GM10248 (cell line): ENCODE data around the gene INTS13.
"Not testable (repeated sequence)": the region's sequence is repeated elsewhere in the genome, so short reads cannot be mapped to it uniquely, and the experiment has no call there.

ENCODE experiments used
- CTCF ChIA-PET: fragments of 300-600 bp; sonication (Branson Sonifier 250); formaldehyde crosslinking; extraction: SDS; loops from one replicate; lab custom pipeline; 2021; ENCODE audit warnings: antibody characterized with exemption; lab: Yijun Ruan, JAX
- POLR2A ChIA-PET: fragments of 350-650 bp; sonication (Branson Sonifier 250); formaldehyde crosslinking; extraction: SDS; loops from one replicate; lab custom pipeline; 2020; ENCODE audit warnings: antibody characterized with exemption; lab: Yijun Ruan, JAX
- DNase-seq: peaks from one replicate; pipeline ENCODE4 v3.0.0; 2012; ENCODE audit errors: extremely low spot score
- CTCF ChIP-seq: IDR thresholded peaks from 2 replicates; pipeline ENCODE4 v1.5.1; 2012; ENCODE audit warnings: mild to moderate bottlenecking, low read depth; ENCODE audit errors: extremely low read depth, missing control alignments, control extremely low read depth

INTS13 gene

DNA sequence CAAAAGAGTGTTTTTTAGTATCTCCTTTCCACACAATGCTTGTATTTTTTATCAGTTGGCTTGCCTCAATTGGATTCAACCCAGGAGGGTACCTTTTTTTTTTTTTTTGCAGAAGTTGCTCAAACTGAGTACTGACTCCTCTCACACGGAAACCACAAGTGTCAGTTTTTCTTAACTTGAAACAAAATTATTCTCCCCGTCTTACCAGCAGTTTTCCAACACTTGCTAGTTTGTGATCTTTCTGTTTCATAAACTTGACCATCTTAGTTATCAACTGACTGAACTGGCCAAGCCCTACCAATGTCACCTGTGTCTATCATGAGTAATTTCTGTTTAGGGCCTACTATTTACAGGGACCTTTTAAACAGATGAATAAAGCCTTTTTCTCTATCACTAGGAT, 70.7 kb downstream of the INTS13 start:
- no peak for TF ChIP-seq CTCF
- CTCF ChIA-PET = interaction anchor here (1.1 to 5.4 kb wide), 6 partner anchors 9 to 34 kb away, joined by 4 to 28 read pairs (median 8); partner anchors contain the start of gene ITPR2
- peak; percentile 54 for DNase-seq
- POLR2A ChIA-PET = no interaction called here

GRCh38 chr12:26863515-26863914, 74.3 kb downstream of the INTS13 start:
- POLR2A ChIA-PET = no interaction called here
- no peak for TF ChIP-seq CTCF
- no peak for DNase-seq
- CTCF ChIA-PET = interaction anchor here (1.4 to 5.4 kb wide), 9 partner anchors 9 to 21 kb away, joined by 5 to 28 read pairs (median 8); no protein-coding TSS in a partner anchor

GRCh38 chr12:26862787-26863186, 75.0 kb downstream of the INTS13 start:
- DNase-seq, POLR2A ChIA-PET: not testable (repeated sequence)
- CTCF ChIA-PET = interaction anchor here (0.9 to 5.4 kb wide), 9 partner anchors 8 to 22 kb away, joined by 3 to 28 read pairs (median 8); no protein-coding TSS in a partner anchor

DNA sequence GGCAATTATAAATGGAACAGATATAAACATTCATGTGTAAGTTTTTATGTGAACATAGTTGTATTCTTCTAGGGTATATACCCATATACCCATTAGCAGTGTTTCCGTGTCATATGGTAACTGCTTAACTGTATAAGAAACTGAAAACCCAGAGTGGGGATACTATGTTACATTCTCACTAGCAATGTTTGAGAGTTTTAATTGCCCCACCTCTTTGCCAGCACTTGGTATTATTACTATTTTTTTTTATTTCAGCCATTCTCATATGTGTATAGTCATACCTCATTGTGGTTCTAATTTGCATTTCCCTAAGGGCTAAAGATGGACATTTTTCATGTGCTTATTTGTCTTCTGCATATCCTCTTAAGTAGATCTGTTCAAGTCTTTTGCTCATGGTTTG, 76.1 kb downstream of the INTS13 start:
- no peak for DNase-seq

GRCh38 chr12:26857465-26858176, 80.2 kb downstream of the INTS13 start:
- POLR2A ChIA-PET = no interaction called here
- DNase-seq = no peak
- CTCF ChIA-PET = interaction anchor here (0.6 to 7.4 kb wide), 5 partner anchors 13 to 31 kb away, joined by 3 to 81 read pairs (median 15); no protein-coding TSS in a partner anchor
- TF ChIP-seq CTCF = no peak

More for the DNA sequence above, 76.1 kb downstream of the INTS13 start:
- ChIA-PET POLR2A (no interaction called here), CTCF (no interaction called here)
- no peak for TF ChIP-seq CTCF

DNA sequence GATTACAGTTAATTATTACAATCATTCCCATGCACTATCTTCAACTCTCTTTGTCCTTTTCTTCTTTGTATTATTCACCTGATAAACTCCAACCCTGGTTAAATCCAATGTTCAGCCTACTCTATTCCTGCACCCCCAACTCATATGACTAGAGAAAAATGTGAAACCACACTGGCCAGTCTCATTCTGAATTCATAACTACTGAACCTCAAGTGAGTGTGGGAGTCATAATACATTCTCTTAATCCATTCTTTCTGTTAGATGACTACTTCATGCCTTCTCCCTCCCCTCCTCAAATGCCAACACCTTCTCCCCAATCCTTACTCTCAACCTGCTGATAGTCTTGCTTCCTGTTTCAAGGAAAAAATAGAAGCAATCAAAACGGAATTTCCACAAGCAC, 82.4 kb downstream of the INTS13 start:
- TF ChIP-seq CTCF = no peak
- CTCF ChIA-PET = interaction anchor here (0.8 to 7.4 kb wide), 11 partner anchors 8 to 450 kb away, joined by 3 to 81 read pairs (median 9); partner anchors contain the start of gene ITPR2

More for the DNA sequence above, 82.4 kb downstream of the INTS13 start:
- POLR2A ChIA-PET = interaction anchor here (0.9 kb wide), 1 partner anchor 9 kb away, joined by 3 read pairs; no protein-coding TSS in a partner anchor
- DNase-seq = no peak
